UCSD-AML1 (cell line): ENCODE measurements around the gene FMNL2.

Experiments
- DNase-seq: peaks from one replicate; lab custom pipeline; 2025; ENCODE audit not compliant: unreplicated experiment; lab: John Stamatoyannopoulos, UW

Gene FMNL2

DNA sequence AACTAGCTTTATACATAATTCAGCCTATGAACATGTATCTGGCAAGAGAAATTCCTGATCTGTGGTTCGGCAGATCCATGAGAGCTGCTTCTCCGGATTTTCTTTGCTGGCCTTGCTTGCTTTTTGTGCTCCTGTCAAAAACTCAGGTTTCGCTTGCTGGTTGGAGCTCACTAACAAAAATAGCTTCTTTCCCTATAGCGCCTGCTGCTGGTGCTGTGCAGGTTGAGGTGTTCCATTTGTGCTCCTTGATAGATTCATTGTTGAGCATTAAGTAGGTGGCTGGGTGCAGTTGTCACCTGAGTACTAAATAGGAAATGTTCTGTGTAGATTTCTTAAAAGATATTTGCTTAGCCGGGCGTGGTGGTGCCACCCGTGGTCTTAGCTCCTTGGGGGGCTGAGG is 234.2 kb downstream of the FMNL2 start:
- DNase-seq: no peak

DNA sequence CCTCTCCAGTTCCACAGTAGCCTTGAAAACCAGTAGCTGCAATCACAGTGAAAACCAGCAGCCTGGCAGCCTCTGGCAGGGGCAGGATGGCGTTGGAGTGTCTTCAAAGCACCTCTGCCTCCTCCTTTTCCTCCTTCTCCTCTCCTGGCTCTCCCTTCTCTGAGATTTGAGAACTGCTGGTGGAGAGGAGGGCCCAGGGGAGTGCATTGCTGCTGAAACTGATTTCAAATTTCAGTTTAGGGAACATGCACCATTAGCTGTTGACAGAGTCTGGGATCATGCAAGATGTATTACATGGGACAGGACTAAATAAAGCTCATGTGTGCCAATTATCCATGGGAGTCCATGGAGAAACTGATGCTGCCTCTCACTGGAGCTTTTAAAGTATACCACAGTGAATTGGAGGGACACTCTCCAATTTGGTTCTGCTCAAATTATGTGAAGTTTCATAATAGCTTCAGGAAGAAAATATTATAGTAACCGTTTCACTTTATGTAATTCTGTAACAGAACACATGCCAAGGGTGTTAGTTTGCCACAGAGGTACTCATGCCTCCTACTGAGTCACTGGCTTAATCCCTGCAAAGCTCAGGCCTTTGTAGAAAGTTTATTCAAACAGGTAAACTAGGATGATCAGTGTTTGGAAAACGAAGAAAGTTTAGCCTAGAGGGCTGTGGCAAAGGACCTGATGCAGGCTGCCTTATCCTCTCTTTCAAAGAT is 236.2 kb downstream of the FMNL2 start:
- DNase-seq: no peak

DNA sequence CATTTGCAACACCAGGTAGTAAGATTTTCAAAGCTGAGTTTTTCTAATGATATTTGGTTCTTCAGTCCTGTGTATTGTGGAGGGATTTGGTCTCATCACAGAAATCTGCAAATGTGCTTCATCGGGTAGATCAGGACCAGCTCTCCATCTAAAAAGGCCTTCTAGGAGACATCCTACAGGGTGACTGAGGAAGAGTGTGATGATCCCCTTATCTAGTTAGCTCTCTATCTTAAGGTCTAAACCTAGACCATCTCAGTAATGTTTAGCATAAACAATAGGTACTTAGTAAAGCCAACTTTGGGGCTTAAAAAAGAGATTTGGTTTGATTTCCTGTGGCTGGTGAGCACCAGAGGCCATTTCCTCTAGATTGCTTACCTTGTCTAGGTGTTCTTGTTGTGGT is 237.1 kb downstream of the FMNL2 start:
- no peak for DNase-seq

DNA sequence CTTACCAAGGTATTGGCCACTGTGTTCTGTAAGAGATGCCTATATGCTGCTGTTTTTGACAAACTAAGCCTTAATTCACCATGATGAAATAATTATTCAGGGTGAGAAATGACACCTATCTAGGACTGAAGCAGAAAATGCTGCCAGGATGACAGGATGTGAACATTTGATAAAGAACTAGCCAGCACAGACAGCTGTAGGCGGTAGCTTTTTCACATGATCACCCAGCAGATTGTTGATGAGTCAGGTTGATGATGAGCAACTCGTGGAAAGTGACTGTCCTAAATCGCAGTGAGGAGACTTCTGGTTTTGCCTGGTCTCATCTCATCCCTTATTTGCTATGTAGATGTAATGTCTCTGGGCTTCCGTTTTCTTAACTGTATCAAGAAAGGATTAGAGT is 238.2 kb downstream of the FMNL2 start:
- no peak for DNase-seq

DNA sequence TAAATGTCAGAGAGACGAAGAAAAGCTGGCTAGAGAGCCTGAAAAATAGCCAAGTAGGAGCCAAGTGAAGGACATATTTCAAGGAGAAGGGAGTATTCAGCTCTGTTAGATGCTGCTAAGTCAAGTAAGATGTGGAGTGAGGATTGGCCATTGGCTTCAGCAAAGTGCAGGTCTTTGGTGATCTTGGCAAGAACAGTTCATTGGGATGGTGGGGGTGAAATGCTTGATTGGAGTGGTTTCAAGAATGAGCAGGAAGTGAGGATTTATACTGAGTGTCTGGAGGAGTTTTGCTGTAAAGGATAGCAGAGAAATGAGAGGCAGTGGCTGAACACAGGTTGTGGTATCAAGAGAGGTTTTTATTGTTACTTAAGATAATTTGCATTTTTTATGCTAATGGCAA is 242.6 kb downstream of the FMNL2 start:
- DNase-seq: no peak

DNA sequence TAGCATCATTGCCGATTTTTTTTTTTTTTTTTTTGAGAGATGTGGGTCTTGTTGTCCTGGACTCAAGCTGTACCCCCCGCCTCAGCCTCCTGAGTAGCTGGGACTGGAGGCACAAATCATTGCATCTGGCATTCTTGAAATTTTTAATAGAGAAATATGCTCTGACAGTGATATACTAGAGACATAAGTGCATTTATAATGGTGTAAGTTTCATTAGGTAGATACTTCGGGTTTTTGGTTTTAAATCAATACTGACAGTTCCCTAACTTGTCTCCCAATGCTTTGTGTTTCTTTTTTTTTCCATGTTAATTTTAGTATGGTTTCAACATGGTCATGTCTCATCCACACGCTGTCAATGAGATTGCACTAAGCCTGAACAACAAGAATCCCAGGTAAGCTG is 243.6 kb downstream of the FMNL2 start:
- DNase-seq: no peak

DNA sequence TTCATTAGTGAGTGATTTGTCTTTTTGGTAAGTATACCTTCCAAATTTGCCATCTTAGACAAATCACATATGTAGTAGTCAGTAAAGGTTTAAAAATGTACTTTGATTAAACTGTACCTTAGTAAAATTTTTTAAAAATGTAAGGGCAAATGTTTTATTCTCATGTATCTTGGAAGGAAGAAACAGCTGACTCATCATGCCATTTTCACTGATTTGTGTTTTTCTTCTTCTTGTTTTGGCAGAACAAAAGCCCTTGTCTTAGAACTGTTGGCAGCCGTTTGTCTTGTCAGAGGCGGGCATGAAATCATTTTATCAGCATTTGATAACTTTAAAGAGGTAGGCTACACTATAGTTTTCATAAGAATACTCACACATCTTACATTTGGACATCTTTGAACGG is 245.7 kb downstream of the FMNL2 start:
- DNase-seq: no peak

DNA sequence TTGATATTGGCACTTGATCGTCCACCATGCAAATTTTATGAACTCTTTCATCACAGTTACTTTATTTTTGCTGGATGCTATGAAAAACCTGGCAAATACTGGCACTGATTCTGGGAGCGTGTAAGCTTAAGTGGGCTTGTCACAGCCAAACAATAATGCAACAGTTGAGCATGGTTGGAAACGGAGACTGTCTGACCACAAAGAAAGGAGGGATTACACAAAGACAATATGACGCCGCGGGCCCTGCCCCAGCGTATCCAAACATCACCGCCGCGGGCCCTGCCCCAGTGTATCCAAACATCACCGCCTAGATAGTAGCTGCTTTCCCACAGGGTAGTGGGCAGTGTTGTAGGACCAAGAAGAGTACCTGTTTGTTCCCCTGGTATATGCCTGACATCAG is 246.4 kb downstream of the FMNL2 start:
- DNase-seq: no peak

DNA sequence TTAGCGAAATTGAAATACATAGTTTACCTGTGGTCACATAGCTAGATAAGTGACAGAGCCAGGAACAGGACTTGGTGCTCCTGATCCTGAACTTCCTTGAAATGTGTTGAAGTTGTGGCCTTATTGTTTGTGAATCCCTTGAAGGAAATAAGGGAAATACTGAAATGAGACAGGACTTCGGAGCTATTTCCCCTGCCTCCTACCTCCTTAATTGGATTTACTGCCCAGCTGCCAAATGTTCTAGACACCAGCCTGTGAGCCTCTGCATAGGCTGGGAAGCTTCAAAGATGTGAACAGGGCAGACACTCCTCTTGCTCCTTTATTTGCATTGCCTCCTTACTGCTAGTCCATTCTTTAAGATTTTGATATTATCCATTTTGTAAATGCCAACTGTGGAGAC is 247.1 kb downstream of the FMNL2 start:
- no peak for DNase-seq

DNA sequence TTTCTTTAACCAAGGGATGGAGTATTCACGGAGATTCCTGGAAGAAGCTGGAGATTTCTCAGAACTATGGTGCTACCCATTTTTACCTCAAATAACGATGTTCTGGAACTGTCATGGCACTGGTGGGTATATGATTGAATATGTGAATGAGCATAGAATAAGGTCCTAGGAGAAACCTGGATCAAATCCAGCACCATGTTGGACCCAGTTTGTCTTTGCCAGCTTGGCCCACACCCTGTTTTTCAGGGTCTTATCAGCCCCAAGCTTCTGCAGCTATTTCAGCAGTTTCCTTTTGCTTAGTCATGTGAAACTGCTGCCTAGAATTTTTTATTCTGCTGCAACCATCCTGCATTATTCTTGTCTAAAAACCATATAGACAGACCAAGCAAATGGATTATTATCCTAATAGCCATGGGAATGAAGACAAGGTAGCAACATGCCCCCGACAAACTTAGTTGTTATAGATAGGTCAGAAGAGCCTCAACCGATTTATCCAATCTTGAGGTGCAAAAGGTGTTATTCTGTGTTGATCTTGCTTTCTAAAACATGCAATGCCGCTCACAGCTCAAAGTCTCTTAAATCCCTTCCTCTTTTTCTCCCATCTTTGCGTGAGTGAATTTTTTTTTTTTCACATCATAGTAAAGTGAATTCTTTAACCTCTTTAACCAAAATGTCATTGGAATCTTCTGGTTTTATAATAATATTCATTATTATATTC is 248.7 kb downstream of the FMNL2 start:
- DNase-seq: no peak

DNA sequence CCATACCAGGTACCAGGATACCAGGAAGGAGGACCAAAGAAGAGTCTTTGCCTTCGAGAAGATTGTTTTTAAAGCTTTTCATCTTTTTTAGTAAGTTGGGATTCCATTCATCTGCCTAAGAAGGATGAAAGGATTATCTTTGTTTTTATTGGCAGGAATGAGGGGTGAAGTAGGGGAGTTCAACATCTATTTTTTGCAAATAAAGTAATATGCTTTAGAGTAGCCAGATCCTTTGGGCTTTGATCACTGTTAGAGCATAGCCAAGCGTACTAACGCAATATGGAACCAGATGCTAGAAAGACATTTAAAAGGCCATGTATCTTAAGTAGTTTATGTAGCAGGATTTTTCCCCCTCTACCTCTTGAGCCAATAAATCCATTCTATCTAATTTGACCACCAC is 249.3 kb downstream of the FMNL2 start:
- no peak for DNase-seq

DNA sequence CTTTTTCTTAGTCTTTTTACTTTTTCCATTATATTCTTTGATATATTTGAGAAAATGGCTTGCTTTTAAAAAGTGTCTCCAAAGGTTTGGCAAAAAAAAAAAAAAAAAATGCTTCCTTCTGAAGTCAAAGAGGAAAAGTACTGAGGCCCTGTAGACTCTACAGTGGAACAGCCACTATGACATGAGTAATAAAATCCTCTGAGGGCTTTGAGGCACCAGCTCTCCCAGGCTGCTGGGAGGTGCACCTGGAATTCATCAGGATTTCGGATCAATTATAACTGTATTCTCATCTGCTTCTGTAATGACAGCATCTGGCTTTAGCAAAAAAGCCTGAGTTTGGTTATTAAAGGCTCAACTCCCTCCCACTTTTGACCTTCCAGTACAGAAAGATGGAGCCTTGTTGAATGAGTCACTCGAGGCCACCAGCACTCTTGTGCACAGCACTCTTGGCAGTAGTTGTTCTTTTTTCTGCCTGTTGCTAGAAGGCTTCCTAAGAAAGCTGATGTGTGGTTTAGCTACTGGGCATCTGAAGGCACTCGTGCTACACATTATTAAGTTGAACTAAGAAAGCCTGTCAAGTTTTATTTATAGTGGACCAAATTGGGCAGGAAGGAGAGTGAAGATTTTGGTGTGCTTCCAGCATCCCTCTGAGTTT is 251.0 kb downstream of the FMNL2 start:
- no peak for DNase-seq

DNA sequence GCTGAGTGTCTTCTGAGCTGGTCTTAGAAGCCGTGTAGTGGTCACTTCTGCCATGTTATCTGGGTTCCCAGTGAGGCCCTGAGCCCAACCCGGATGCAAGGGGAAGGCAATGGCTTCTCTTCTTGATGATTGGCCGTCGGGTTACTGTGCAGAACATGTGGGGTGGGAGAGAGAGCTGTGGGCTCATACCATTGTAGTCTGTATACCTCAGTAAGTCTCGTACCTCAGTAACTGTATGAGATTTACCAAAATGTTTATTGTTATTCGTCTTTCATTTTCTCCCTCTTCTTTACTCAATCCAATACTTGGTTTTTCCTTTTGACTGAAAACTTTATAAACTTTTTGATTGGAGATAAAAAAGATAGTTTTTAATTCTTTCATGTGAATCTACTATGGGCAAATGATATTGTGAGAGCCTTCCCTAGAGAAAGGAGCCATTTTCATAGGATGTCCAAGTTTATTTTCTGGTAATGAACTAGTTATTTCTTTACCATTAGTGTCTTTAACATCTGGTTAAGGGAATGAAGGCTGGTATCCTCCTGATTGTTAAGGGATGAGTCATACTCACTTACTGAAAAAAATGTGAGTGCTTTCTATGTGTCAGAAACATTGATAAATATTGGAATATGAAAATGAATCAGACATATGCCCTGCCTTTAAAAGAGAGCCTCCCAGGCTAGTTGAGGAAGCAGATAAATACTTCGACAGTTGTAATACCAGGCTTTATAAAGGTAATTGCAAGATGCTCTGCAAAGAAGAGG is 252.4 kb downstream of the FMNL2 start:
- DNase-seq: no peak

DNA sequence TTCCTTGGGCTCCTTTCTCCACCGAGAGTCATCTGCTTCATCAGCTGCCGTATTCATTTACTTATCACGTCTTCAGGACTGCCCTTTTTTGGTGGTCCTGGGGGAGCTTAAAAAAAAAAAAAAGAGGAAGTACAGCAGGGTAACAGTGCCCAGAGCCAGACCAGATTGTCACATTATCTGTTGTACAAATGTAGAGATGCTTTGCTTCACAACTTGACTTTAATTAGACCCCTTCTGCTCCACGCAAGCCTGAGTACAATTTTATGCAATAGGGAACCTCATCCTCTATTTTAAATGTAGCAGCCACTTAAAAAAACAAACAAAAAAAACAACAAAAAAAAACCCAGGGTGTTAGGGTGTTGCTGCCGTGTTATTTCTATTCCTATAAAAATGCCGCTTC is 254.0 kb downstream of the FMNL2 start:
- no peak for DNase-seq

DNA sequence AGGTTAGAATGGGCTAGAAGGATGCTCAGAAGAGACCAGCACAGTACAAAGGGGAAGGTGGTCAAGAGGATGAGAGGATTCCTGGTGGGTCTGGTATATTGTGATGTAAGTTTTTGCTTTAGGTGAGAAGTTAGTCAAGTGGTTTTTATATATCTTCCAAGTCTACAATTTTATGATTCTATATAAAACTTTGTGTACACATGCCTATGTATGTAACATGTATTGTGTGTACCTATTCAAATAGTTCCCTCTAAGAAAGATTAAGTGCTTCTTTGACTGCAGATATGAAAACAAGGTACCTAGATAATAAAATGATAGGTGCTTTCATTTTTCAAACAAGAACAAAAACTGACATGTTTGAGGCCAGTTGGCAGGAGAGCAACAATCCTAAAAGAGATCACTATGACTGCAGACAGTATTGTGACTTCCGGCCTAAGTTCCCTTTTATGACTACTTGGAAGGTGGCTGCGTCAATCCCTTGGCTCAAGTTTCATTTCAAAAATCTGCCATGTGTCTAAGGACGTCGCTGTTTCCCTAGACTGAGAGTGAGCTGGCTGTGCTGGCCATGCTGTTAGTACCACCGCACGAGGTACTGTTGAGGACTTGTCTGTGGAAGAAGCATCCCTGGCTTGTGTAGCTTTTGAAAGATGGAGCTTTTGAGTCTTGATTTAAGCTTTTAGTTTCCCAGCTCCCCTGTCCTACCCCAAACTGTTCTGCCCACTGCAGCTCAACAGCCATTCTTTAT is 259.2 kb downstream of the FMNL2 start:
- DNase-seq: peak; percentile 47

DNA sequence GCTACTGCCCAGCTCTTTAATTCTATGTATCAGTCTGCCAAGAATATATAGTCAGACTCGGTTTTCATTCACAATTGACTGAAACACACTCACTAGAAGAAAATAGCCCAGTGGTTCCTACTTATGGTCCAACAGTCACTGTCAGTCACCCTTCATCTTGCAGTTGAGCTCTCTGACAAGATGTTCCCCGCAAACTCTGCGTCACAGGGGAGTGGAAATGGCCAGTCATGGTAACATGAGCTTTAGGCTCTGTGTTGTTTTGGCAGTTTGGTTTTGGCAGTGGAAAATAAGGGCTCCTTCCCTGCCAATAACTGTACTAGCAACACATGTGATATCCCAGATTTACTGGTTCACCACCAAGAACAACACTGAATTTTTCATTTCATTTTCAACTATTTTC is 259.8 kb downstream of the FMNL2 start:
- DNase-seq: no peak

DNA sequence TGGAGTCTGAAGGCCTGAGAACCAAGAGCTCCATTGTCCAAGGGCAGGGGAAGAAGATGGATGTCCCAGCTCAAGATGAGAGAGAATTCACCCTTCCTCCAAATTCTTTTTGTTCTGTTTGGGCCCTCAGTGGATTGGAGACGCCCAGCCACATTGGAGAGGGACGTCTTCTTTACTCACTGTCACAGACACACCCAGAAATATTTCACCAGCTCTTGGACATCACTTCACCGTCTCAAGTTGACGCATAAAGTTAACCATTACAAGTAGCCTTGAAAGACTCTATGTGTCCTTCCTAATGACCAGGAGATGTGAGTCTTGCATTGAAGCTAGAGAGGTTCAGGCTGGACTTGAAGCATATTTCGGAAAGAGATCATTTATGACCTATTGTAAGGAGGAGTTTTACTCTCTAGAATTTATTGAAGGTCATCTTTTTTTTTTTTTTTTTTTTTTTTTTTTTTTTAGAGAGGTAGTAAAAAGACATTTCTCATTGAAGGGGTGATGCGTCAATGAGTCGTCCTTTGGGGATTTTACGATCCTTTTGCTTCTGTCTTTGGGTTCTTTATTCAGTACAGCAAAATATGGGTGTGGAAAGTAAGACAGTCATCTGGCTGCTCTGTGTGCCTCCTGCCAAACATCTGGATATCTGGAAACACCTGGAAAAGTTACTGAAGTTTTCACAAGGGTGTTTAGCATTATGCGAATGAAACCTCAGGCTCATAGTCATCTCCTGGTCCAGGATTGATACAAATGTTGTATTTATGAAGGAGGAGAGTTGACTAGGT is 264.2 kb downstream of the FMNL2 start:
- no peak for DNase-seq

DNA sequence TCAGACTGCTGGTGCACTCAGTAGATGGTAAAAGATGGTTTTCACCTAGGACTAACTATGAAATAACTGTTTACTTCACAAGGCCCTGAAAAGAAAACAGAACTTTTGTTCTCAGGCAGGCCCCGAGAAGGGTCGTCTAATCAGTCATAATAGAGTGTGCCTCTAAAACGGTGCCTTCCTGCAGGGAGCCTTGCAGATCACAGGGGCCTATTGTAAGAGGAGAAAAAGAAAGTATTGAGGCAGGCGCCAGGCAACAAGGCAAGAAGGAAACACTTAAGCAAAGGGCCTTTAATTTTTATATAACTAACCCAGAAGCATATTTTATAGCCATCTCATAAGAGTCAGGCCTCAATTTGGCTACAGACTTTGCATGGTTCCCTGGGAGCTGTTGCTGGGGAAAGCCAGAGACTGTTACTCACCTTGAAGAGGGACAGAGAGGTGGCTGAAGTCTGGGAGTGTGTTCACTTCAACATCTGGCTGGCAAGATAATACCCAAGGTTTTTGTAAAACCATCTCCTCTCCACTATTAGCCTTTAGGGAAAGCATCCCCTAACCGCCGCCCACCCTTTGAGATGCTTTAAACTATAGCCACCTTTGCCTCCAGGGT is 265.2 kb downstream of the FMNL2 start:
- no peak for DNase-seq

DNA sequence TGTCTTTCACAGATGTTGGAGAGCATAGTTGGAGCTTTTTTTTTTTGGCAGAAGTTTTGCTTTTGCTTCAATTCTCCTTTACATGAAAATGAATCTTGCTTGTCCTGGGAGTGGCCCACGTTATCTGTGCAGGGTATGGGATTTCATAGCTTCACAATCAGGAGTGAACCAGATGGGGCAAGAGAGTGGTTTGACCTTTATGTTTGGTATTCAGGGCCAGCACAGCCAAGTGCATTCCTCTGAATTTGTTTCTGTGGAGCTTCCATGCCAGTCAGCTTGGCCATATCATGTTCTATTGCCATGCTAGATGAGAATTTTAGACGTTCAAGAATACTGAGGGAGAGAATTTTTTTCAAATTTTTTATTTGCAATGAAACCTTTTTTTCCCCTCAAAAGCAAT is 265.7 kb downstream of the FMNL2 start:
- DNase-seq: no peak

DNA sequence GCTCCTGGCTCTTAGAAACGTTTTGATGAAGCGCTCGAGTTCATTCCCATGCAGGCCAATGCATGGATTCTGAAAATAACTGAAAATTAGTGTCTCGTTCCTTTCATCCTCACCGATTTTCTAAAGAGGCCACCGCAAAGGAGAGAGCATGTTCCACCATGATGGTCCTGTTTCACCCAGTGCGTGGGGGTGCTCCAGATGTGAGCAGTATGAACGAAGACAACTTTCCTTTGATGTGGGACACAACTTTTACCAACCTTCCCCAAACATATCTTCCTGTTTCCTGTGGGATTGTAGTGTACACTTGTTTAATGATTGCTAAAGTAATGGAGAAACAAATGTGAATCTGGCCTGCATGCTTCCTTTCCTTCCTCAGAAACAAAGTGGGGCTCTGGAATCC is 267.8 kb downstream of the FMNL2 start:
- DNase-seq: no peak
